SK-N-MC (cell line): Measurements from ENCODE around the gene YWHAE.
"Not testable (repeated sequence)": the region's sequence is repeated elsewhere in the genome, so short reads cannot be mapped to it uniquely, and the experiment has no call there.

Source experiments
- DNase-seq: peaks from one replicate; pipeline ENCODE4 v3.0.0-alpha.2; 2011; ENCODE audit warnings: low read depth, low spot score
- H3K27ac ChIP-seq: fragments of 200-600 bp; sonication (generic); 2 replicates; pipeline ENCODE4 v1.5.1; 2016; ENCODE audit warnings: mixed run types
- H3K36me3 ChIP-seq: fragments of 200-600 bp; sonication (generic); 2 replicates; pipeline ENCODE4 v1.6.1; 2017; ENCODE audit warnings: antibody characterized with exemption, low read length, mixed read lengths; ENCODE audit not compliant: insufficient read depth
- H3K4me3 ChIP-seq: fragments of 200-600 bp; sonication (generic); 2 replicates; pipeline ENCODE4 v1.5.1; 2016
- H3K9ac ChIP-seq: fragments of 200-600 bp; sonication (generic); 2 replicates; pipeline ENCODE4 v1.8.0; 2017; ENCODE audit warnings: mixed run types, mixed read lengths; ENCODE audit not compliant: insufficient read length
- H3K9me3 ChIP-seq: fragments of 200-600 bp; sonication (generic); 2 replicates; pipeline ENCODE4 v1.6.1; 2017; ENCODE audit warnings: low read depth, mild to moderate bottlenecking, antibody characterized with exemption, low read length, moderate library complexity, mixed read lengths
- EZH2 ChIP-seq: fragments of 200-600 bp; sonication (generic); IDR thresholded peaks from one replicate; pipeline ENCODE4 v1.6.1; 2017; ENCODE audit warnings: antibody characterized with exemption
- FOXP2 ChIP-seq: optimal IDR thresholded peaks from 2 replicates; pipeline ENCODE3; 2011; ENCODE audit warnings: mild to moderate bottlenecking, moderate library complexity; ENCODE audit not compliant: insufficient read depth; ENCODE audit errors: extremely low read length, control extremely low read depth
- POLR2AphosphoS5 ChIP-seq: IDR thresholded peaks from 2 replicates; pipeline ENCODE4 v1.6.1; 2012; ENCODE audit warnings: mild to moderate bottlenecking, low read depth, low read length, borderline replicate concordance

Gene YWHAE

DNA sequence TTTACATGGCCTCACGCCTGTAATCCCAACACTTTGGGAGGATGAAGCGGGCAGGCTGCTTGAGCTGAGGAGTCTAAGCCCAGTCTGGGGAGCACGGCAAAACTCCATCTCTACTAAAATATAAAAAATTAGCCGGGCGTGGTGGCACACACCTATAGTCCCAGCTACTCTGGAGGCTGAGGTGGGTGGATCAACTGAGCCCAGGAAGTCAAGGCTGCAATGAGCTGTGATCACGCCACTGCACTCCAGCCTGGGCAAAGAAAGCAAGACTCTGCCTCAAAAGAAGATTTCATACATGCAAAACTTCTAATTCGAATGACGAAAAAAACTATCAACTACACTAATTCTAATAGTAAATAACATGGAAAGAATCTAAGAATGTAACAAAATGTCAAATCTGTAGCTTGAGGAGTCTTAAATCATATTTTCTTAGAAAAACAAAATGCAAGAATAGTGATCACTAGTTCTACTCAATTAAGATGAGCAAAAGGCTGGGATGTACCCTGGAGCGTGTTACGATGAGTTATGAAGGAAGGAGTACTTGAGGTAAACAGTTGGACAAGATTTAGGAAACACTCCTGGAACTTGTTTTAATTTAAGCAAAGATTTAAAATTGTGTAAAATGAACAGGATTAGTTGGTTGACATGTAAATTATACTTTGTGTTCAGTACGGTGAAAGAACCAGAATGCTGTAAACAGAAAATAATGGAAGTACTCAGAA is 20.7 kb downstream of the YWHAE start:
- peak overlapping the region; percentile 32; the same call in 1 of the 2 replicates for H3K27ac ChIP-seq
- no peak overlapping the region for H3K4me3 ChIP-seq
- TF ChIP-seq FOXP2 (no peak), POLR2AphosphoS5 (no peak), EZH2 (no peak)
- H3K36me3 ChIP-seq: peaks cover 51% of the 10 kb centered on the region
- H3K9ac ChIP-seq: no peak overlapping the region
- no peak for DNase-seq
- no peaks in the 10 kb centered on the region for H3K9me3 ChIP-seq

DNA sequence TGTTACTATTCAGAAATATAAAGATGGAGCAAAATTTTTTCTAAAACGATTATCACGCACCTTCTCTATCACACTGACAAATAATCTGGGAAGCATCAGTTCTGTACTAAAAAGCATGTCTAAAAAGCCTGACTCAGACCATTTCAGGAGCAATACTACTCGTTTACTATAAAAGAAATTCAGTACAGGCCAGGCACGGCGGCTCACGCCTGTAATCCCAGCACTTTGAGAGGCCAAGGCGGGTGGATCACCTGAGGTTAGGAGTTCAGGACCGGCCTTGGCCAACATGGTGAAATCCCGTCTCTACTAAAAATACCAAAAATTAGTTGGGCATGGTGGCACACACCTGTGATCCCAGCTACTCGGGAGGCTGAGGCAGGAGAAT is 21.6 kb downstream of the YWHAE start:
- H3K9me3 ChIP-seq, H3K4me3 ChIP-seq, H3K9ac ChIP-seq, H3K27ac ChIP-seq, DNase-seq: not testable (repeated sequence)
- H3K36me3 ChIP-seq: peaks cover 54% of the 10 kb centered on the region

DNA sequence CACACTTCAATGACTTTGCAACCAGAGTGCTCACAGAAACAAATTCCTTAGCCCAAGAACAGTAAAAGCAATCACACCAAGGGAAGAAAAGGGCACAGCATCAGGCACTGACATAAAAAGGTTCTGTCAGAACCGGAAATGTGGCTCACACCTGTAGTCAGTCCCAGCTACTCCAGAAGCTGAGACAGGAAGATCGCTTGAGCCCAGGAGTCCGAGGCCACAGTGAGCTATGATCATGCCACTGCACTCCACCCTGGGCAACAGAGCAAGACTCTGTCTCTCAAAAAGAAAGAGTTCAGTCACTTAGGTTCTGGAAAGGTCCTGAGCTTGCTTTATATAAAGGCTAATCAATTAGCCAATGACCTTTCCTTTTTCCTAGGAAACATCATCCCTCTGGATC is 22.7 kb downstream of the YWHAE start:
- TF ChIP-seq EZH2 (no peak), POLR2AphosphoS5 (no peak), FOXP2 (no peak)
- H3K9ac ChIP-seq: no peak overlapping the region
- H3K36me3 ChIP-seq: peaks cover 62% of the 10 kb centered on the region
- H3K4me3 ChIP-seq: no peak overlapping the region
- no peak overlapping the region for H3K27ac ChIP-seq
- no peak for DNase-seq
- no peaks in the 10 kb centered on the region for H3K9me3 ChIP-seq

GRCh38 chr17:1376061-1376460 is 24.0 kb downstream of the YWHAE start:
- Histone ChIP-seq H3K36me3 (peaks cover 66% of the 10 kb centered on the region), H3K27ac (peak overlapping the region; percentile 60), H3K9me3 (no peaks in the 10 kb centered on the region), H3K4me3 (no peak overlapping the region), H3K9ac (no peak overlapping the region)
- DNase-seq: no peak
- TF ChIP-seq EZH2 (no peak), POLR2AphosphoS5 (no peak), FOXP2 (no peak)

DNA sequence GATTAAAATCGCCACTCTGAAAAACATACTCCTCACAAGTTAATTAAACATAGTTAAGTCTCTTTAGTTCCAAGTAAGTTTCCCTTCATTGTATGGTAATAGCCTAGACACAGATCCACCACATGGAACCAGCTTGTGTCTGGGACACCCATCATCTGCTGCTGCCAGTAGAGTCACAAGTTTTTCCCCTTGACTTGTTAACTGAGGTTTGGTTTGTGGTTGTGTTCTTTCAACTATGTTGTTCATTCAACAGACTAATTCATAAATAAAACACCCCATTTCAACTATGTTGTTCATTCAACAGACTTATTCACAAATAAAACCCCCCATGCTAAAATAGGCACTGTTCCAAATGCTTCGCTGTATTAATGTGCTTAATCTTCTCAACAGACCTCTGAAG is 24.4 kb downstream of the YWHAE start:
- Histone ChIP-seq H3K9ac (no peak overlapping the region), H3K27ac (peak overlapping the region; percentile 60), H3K9me3 (no peaks in the 10 kb centered on the region), H3K36me3 (peaks cover 66% of the 10 kb centered on the region), H3K4me3 (no peak overlapping the region)
- no peak for DNase-seq
- TF ChIP-seq POLR2AphosphoS5: no peak
- TF ChIP-seq EZH2: no peak
- TF ChIP-seq FOXP2: no peak

- no peak overlapping the region for H3K4me3 ChIP-seq
- H3K9me3 ChIP-seq: no peaks in the 10 kb centered on the region
- H3K9ac ChIP-seq: no peak overlapping the region
- no peak for DNase-seq
- TF ChIP-seq EZH2: no peak
- TF ChIP-seq POLR2AphosphoS5: no peak
- TF ChIP-seq FOXP2: no peak
- H3K36me3 ChIP-seq: peaks cover 66% of the 10 kb centered on the region
- peak overlapping the region; percentile 25; the same call in 1 of the 2 replicates for H3K27ac ChIP-seq
Measured at GRCh38 chr17:1374431-1375177, 25.4 kb downstream of the YWHAE start.

- Histone ChIP-seq H3K9me3 (no peaks in the 10 kb centered on the region), H3K9ac (no peak overlapping the region), H3K36me3 (peaks cover 60% of the 10 kb centered on the region), H3K27ac (no peak overlapping the region), H3K4me3 (no peak overlapping the region)
- no peak for DNase-seq
- no peak for TF ChIP-seq EZH2
- TF ChIP-seq FOXP2: no peak
- no peak for TF ChIP-seq POLR2AphosphoS5
Measured at GRCh38 chr17:1373707-1374237, 26.2 kb downstream of the YWHAE start.

DNA sequence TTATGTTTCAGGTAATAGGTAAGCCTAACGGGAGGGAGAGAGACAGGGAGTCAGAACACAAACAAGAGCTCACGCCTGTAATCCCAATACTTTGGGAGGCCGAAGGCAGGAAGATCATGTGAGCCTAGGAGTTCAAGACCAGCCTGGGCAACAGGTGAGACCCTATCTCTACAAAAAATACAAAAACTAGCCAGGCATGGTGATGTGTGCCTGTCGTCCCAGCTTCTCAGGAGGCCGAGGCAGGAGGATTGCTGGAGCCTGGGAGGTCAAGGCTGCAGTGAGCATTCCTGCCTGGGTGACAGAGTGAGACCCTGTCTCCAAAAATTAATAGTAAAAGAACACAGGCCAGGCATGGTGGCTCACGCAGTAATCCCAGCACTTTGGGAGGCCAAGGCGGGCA is 27.4 kb downstream of the YWHAE start:
- Histone ChIP-seq H3K27ac (peak overlapping the region; percentile 57), H3K9ac (no peak overlapping the region), H3K9me3 (no peaks in the 10 kb centered on the region), H3K4me3 (no peak overlapping the region), H3K36me3 (peaks cover 50% of the 10 kb centered on the region)
- TF ChIP-seq EZH2 (no peak), POLR2AphosphoS5 (no peak), FOXP2 (no peak)
- DNase-seq: no peak

- TF ChIP-seq FOXP2 (no peak), POLR2AphosphoS5 (no peak), EZH2 (no peak)
- DNase-seq: no peak
- H3K4me3 ChIP-seq: no peak overlapping the region
- peak overlapping the region; percentile 57 for H3K27ac ChIP-seq
- H3K36me3 ChIP-seq: peaks cover 46% of the 10 kb centered on the region
- no peak overlapping the region for H3K9ac ChIP-seq
- no peaks in the 10 kb centered on the region for H3K9me3 ChIP-seq
Measured at GRCh38 chr17:1371893-1372590, 28.0 kb downstream of the YWHAE start.
